Ascending aorta (tissue), 2 donors: ENCODE data around the gene ST6GAL2. TPM values are rescaled to one million over a fixed set of nuclear protein-coding genes. Genes with fewer than 3 reads are reported as not detected.

Experiments used
- DNase-seq, 2 donors: peaks; one replicate each; pipeline ENCODE4 v3.0.0-alpha.2; 2019; ENCODE audit warnings: low spot score in 2 of 2
- H3K27ac ChIP-seq, 2 donors: fragments of 200-600 bp; sonication (generic); one replicate each; pipeline ENCODE4 v1.5.1; 2016 to 2017; ENCODE audit warnings: mild to moderate bottlenecking in 1 of 2
- H3K27me3 ChIP-seq: fragments of 200-600 bp; sonication (generic); one replicate; pipeline ENCODE4 v1.5.1; 2017
- H3K36me3 ChIP-seq, 2 donors: fragments of 200-600 bp; sonication (generic); one replicate each; pipeline ENCODE4 v1.5.1; 2016
- H3K4me1 ChIP-seq, 2 donors: fragments of 200-600 bp; sonication (generic); one replicate each; pipeline ENCODE4 v1.5.1; 2016 to 2017; ENCODE audit warnings: mild to moderate bottlenecking in 1 of 2
- H3K4me3 ChIP-seq, 2 donors: fragments of 200-600 bp; sonication (generic); one replicate each; pipeline ENCODE4 v1.5.1; 2016 to 2017; ENCODE audit warnings: mild to moderate bottlenecking in 1 of 2
- H3K9me3 ChIP-seq, 2 donors: fragments of 200-600 bp; sonication (generic); one replicate each; pipeline ENCODE4 v1.5.1; 2016
- CTCF ChIP-seq, 3 experiments: fragments of 200-600 bp in 2 of 3; fragments of 450-650 bp in 1 of 3; sonication (generic) in 2 of 3; IDR thresholded peaks; one replicate each; pipeline ENCODE4 v1.5.1; 2016 to 2019; ENCODE audit warnings: antibody characterized with exemption in 3 of 3, mild to moderate bottlenecking in 1 of 3, moderate library complexity in 1 of 3
- intact Hi-C: fragments of 100-400 bp; cut with DNase I; formaldehyde crosslinking; loops from one replicate; pipeline ENCODE4 v1.15.1; 2023
- total RNA-seq: library from RNA; depleted of rRNA; stranded (reverse); fragments of >200 nt; gene quantifications from one replicate; pipeline ENCODE4 v1.1.0, GENCODE V29; 2016

Gene ST6GAL2
- total RNA-seq, 1 donor from 2014 or later, result 55.5 TPM

GRCh38 chr2:106797494-106797893 lies 88.5 kb downstream of the ST6GAL2 start:
- Histone ChIP-seq H3K36me3 (peaks cover 7 to 8% of the 10 kb centered on the region in 2 donors), H3K27me3 (no peaks in the 10 kb centered on the region), H3K4me1 (peaks cover 0 to 11% of the 10 kb centered on the region in 2 donors), H3K4me3 (no peak overlapping the region), H3K9me3 (no peaks in the 10 kb centered on the region), H3K27ac (no peak overlapping the region)
- intact Hi-C loops, result no loop called here
- TF ChIP-seq CTCF (IDR thresholded peaks at IDR 0.05), result no peak
- DNase-seq, result no peak

- no peaks in the 10 kb centered on the region for H3K4me1 ChIP-seq
- H3K9me3 ChIP-seq, result no peaks in the 10 kb centered on the region
- intact Hi-C loops, result no loop called here
- H3K36me3 ChIP-seq, result no peaks in the 10 kb centered on the region
- H3K27me3 ChIP-seq, result no peaks in the 10 kb centered on the region
- no peak overlapping the region for H3K27ac ChIP-seq
- no peak for TF ChIP-seq CTCF (IDR thresholded peaks at IDR 0.05)
- H3K4me3 ChIP-seq, result no peak overlapping the region
- no peak for DNase-seq
These were observed 93.3 kb downstream of the ST6GAL2 start for GRCh38 chr2:106792671-106793070.

- H3K4me3 ChIP-seq, result no peak overlapping the region
- no peaks in the 10 kb centered on the region for H3K9me3 ChIP-seq
- H3K36me3 ChIP-seq, result no peaks in the 10 kb centered on the region
- intact Hi-C loops, result no loop called here
- no peak overlapping the region for H3K27ac ChIP-seq
- TF ChIP-seq CTCF (IDR thresholded peaks at IDR 0.05), result no peak
- H3K27me3 ChIP-seq, result no peaks in the 10 kb centered on the region
- no peak for DNase-seq
- no peaks in the 10 kb centered on the region for H3K4me1 ChIP-seq
These were observed 96.8 kb downstream of the ST6GAL2 start for GRCh38 chr2:106789185-106789584.

GRCh38 chr2:106782681-106783080 lies 103.3 kb downstream of the ST6GAL2 start:
- H3K4me3 ChIP-seq, result no peak overlapping the region
- no peak overlapping the region for H3K27ac ChIP-seq
- peaks cover 0 to 10% of the 10 kb centered on the region in 2 donors for H3K9me3 ChIP-seq
- TF ChIP-seq CTCF (IDR thresholded peaks at IDR 0.05), result no peak
- H3K36me3 ChIP-seq, result no peaks in the 10 kb centered on the region
- no peaks in the 10 kb centered on the region for H3K4me1 ChIP-seq
- DNase-seq, result no peak
- intact Hi-C loops, result no loop called here
- H3K27me3 ChIP-seq, result no peaks in the 10 kb centered on the region

GRCh38 chr2:106781196-106781595 lies 104.8 kb downstream of the ST6GAL2 start:
- no peaks in the 10 kb centered on the region for H3K27me3 ChIP-seq
- H3K9me3 ChIP-seq, result peaks cover 0 to 10% of the 10 kb centered on the region in 2 donors
- H3K36me3 ChIP-seq, result no peaks in the 10 kb centered on the region
- no peak overlapping the region for H3K4me3 ChIP-seq
- intact Hi-C loops, result no loop called here
- TF ChIP-seq CTCF (IDR thresholded peaks at IDR 0.05), result no peak
- H3K4me1 ChIP-seq, result no peaks in the 10 kb centered on the region
- DNase-seq, result no peak
- H3K27ac ChIP-seq, result no peak overlapping the region

- no peaks in the 10 kb centered on the region for H3K9me3 ChIP-seq
- no peak overlapping the region for H3K4me3 ChIP-seq
- no peaks in the 10 kb centered on the region for H3K27me3 ChIP-seq
- H3K4me1 ChIP-seq, result no peaks in the 10 kb centered on the region
- no peak for TF ChIP-seq CTCF (IDR thresholded peaks at IDR 0.05)
- intact Hi-C loops, result no loop called here
- H3K27ac ChIP-seq, result no peak overlapping the region
- no peaks in the 10 kb centered on the region for H3K36me3 ChIP-seq
- DNase-seq, result no peak
These were observed 114.2 kb downstream of the ST6GAL2 start for GRCh38 chr2:106771811-106772210.
